ENCODE results near the gene JOSD1. TPM values are rescaled to one million over a fixed set of nuclear protein-coding genes. Genes with fewer than 3 reads are reported as not detected.

JOSD1 gene
- total RNA-seq, 2 experiments from 2014 or later = 303 to 307 TPM

DNA sequence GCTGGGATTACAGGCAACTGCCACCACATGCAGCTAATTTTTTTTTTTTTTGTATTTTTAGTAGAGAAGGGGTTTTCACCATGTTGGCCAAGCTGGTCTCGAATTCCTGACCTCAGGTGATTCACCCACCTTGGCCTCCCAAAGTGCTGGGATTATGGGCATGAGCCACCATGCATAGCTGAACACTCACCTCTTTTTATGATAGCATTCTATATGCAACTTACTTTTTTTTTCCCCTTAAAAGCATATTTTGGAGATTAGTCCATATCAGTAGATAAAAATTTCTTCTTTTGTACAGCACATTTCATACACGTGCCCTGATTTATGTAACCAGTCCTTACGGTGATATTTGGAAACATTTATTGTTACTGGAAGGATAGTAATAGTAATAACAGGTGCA, 19.6 kb upstream of the JOSD1 start:
- H3K4me1 Mint-ChIP-seq (ENCODE audit: low read depth) = peaks cover 9% of the 10 kb centered on the region
- H3K27me3 ChIP-seq (ENCODE audit: control insufficient read depth in 1 of 2, insufficient read depth in 2 of 2, low read length in 2 of 2) = no peaks in the 10 kb centered on the region
- TF ChIP-seq, protein P1, sequence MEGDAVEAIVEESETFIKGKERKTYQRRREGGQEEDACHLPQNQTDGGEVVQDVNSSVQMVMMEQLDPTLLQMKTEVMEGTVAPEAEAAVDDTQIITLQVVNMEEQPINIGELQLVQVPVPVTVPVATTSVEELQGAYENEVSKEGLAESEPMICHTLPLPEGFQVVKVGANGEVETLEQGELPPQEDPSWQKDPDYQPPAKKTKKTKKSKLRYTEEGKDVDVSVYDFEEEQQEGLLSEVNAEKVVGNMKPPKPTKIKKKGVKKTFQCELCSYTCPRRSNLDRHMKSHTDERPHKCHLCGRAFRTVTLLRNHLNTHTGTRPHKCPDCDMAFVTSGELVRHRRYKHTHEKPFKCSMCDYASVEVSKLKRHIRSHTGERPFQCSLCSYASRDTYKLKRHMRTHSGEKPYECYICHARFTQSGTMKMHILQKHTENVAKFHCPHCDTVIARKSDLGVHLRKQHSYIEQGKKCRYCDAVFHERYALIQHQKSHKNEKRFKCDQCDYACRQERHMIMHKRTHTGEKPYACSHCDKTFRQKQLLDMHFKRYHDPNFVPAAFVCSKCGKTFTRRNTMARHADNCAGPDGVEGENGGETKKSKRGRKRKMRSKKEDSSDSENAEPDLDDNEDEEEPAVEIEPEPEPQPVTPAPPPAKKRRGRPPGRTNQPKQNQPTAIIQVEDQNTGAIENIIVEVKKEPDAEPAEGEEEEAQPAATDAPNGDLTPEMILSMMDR (IDR thresholded peaks at IDR 0.05) = no peak
- no peaks in the 10 kb centered on the region for H3K27me3 Mint-ChIP-seq
- DNase-seq = no peak
- H3K36me3 ChIP-seq (ENCODE audit: insufficient read depth, low read length) = peaks cover 86% of the 10 kb centered on the region
- no peak overlapping the region for H3K27ac ChIP-seq (ENCODE audit: low read depth in 1 of 2, low read length in 2 of 2)
- peaks cover 1% of the 10 kb centered on the region for H3K4me1 ChIP-seq (ENCODE audit: insufficient read depth, low read length)
- H3K4me3 Mint-ChIP-seq = no peak overlapping the region
- peaks cover 96% of the 10 kb centered on the region for H3K36me3 Mint-ChIP-seq (ENCODE audit: low read depth)
- intact Hi-C loops (cut with DNase I, micrococcal nuclease) = no loop called here
- no peak for ATAC-seq (ENCODE audit: poor library complexity)
- CTCF ChIA-PET = interaction anchor here (1.2 kb wide), 1 partner anchor 13 kb away, joined by 3 read pairs; no protein-coding TSS in a partner anchor
- H3K4me3 ChIP-seq (ENCODE audit: low read length) = no peak overlapping the region
- H3K9me3 Mint-ChIP-seq = no peaks in the 10 kb centered on the region
- no peak overlapping the region for H3K27ac Mint-ChIP-seq
- POLR2A ChIA-PET = interaction anchor here (1.4 to 3.2 kb wide), 2 partner anchors 11 to 14 kb away, joined by 7 to 10 read pairs; no protein-coding TSS in a partner anchor
- no peaks in the 10 kb centered on the region for H3K9me3 ChIP-seq (ENCODE audit: control insufficient read depth in 1 of 2, insufficient read depth in 1 of 2, low read length in 2 of 2)

DNA sequence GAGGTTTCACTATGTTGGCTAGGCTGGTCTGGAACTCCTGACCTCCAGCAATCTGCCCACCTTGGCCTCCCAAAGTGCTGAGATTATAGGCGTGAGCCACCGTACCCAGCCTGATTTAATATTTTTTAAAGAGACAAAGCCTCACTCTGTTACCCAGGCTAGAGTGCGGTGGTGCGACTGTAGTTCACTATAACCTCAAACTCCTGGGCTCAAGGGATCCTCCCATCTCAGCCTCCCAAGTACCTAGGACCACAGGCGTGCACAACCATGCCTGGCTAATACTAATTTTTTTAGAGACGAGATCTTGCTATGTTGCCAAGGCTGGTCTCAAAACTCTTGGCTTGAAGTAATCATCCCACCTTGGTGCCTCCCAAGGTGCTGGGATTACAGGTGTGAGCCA, 18.5 kb upstream of the JOSD1 start:
- Histone ChIP-seq H3K27ac (ENCODE audit: low read depth in 1 of 2, low read length in 2 of 2) (no peak overlapping the region), H3K4me3 (ENCODE audit: low read length) (no peak overlapping the region), H3K36me3 (ENCODE audit: insufficient read depth, low read length) (peaks cover 78% of the 10 kb centered on the region), H3K4me1 (ENCODE audit: insufficient read depth, low read length) (peaks cover 13% of the 10 kb centered on the region), H3K27me3 (ENCODE audit: control insufficient read depth in 1 of 2, insufficient read depth in 2 of 2, low read length in 2 of 2) (no peaks in the 10 kb centered on the region), H3K9me3 (ENCODE audit: control insufficient read depth in 1 of 2, insufficient read depth in 1 of 2, low read length in 2 of 2) (no peaks in the 10 kb centered on the region)
- no peak for ATAC-seq (ENCODE audit: poor library complexity)
- Mint-ChIP-seq H3K36me3 (ENCODE audit: low read depth) (peaks cover 95% of the 10 kb centered on the region), H3K4me3 (no peak overlapping the region), H3K27ac (no peak overlapping the region), H3K27me3 (no peaks in the 10 kb centered on the region), H3K4me1 (ENCODE audit: low read depth) (peaks cover 13% of the 10 kb centered on the region), H3K9me3 (no peaks in the 10 kb centered on the region)
- DNase-seq = no peak
- CTCF ChIA-PET = no interaction called here
- POLR2A ChIA-PET = interaction anchor here (1.4 to 3.2 kb wide), 2 partner anchors 12 to 15 kb away, joined by 7 to 10 read pairs; no protein-coding TSS in a partner anchor
- intact Hi-C loops (cut with DNase I, micrococcal nuclease) = no loop called here
- TF ChIP-seq, protein P1 (IDR thresholded peaks at IDR 0.05) = no peak

DNA sequence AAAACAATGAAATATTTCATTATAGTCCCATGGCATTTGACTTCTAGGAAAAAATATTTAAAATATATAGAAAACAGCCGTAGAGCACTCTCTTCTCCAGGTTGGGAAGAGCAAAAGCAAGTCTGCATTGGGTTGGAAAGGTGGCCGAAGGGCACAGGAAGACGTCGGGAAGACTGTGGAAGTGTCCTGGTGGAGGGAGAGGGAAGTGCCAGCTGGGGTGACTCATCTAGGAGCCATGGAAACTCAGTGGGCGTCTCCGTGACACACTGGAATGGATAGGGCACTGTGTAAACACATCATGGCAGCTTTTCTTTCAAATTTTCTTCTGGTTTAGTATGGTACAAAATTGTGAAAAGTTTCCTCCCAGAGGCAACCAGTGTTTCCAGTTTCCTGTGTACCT, 17.7 kb upstream of the JOSD1 start:
- Mint-ChIP-seq H3K36me3 (ENCODE audit: low read depth) (peaks cover 94% of the 10 kb centered on the region), H3K27me3 (no peaks in the 10 kb centered on the region), H3K4me1 (ENCODE audit: low read depth) (peaks cover 20% of the 10 kb centered on the region), H3K27ac (peak overlapping the region; percentile 15), H3K4me3 (no peak overlapping the region), H3K9me3 (no peaks in the 10 kb centered on the region)
- TF ChIP-seq, protein P1 (IDR thresholded peaks at IDR 0.05) = no peak
- CTCF ChIA-PET = interaction anchor here (1.3 to 2.0 kb wide), 2 partner anchors 14 to 37 kb away, joined by 4 to 5 read pairs; partner anchors contain the start of gene TOMM22
- Histone ChIP-seq H3K36me3 (ENCODE audit: insufficient read depth, low read length) (peaks cover 71% of the 10 kb centered on the region), H3K4me3 (ENCODE audit: low read length) (no peak overlapping the region), H3K9me3 (ENCODE audit: control insufficient read depth in 1 of 2, insufficient read depth in 1 of 2, low read length in 2 of 2) (no peaks in the 10 kb centered on the region), H3K27me3 (ENCODE audit: control insufficient read depth in 1 of 2, insufficient read depth in 2 of 2, low read length in 2 of 2) (no peaks in the 10 kb centered on the region), H3K4me1 (ENCODE audit: insufficient read depth, low read length) (peaks cover 20% of the 10 kb centered on the region), H3K27ac (ENCODE audit: low read depth in 1 of 2, low read length in 2 of 2) (no peak overlapping the region)
- intact Hi-C loops (cut with DNase I, micrococcal nuclease) = no loop called here
- DNase-seq = peak in 1 of 14 experiments; percentile 31
- POLR2A ChIA-PET = interaction anchor here (1.7 to 3.2 kb wide), 2 partner anchors 13 kb away, joined by 6 to 10 read pairs; partner anchors contain the start of gene GTPBP1
- ATAC-seq (ENCODE audit: poor library complexity) = peak; percentile 39

Data from CD4-positive, alpha-beta T cell (primary cell).